ENCODE results near the gene ZNF860. TPM values are rescaled to one million over a fixed set of nuclear protein-coding genes. Genes with fewer than 3 reads are reported as not detected.

Gene ZNF860
- total RNA-seq, 4 donors from 2014 or later, result 0.12 to 0.95 (median 0.44) TPM

DNA sequence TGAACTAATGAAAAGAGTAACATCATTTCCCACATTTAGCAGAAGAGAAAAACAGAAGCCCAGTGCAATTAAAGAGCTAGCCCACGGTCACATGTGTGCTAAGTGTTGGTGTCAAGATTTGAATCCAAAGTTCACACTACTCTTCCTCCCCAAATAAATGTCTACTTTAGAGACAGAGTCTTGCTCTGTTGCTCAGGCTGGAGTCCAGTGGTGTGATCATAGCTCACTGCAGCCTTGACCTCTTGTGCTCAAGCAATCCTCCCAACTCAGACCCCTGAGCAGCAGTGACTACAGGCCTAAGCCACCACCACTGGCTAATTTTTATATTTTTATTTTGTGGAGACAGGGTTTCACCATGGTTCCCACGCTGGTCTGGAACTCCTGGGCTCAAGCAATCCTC lies 5.2 kb upstream of the ZNF860 start:
- DNase-seq (ENCODE audit: low spot score), result no peak

DNA sequence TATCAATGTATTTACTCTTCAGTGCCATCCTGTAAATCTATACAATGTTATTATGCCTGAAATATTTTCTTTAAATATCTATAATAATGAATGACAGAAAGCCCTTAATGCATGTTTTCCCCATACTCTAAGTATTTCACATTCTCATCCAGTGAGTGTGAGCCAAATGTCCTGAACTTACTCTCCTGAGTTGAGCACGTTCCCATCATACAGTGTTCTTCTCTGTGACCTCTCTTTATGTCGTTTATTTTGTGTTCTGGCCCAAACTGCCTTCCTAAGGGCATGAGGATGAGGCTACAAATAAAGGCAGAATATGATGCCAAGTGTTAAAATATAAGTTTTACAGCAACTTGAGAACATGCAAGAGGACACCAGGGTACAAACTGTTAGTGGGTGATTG lies 3.8 kb upstream of the ZNF860 start:
- TF ChIP-seq, protein P1, sequence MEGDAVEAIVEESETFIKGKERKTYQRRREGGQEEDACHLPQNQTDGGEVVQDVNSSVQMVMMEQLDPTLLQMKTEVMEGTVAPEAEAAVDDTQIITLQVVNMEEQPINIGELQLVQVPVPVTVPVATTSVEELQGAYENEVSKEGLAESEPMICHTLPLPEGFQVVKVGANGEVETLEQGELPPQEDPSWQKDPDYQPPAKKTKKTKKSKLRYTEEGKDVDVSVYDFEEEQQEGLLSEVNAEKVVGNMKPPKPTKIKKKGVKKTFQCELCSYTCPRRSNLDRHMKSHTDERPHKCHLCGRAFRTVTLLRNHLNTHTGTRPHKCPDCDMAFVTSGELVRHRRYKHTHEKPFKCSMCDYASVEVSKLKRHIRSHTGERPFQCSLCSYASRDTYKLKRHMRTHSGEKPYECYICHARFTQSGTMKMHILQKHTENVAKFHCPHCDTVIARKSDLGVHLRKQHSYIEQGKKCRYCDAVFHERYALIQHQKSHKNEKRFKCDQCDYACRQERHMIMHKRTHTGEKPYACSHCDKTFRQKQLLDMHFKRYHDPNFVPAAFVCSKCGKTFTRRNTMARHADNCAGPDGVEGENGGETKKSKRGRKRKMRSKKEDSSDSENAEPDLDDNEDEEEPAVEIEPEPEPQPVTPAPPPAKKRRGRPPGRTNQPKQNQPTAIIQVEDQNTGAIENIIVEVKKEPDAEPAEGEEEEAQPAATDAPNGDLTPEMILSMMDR (IDR thresholded peaks at IDR 0.05), result no peak
- no peak for ATAC-seq (ENCODE audit: low FRiP score)
- DNase-seq (ENCODE audit: low spot score), result no peak

More for the DNA sequence above, 5.2 kb upstream of the ZNF860 start:
- ATAC-seq (ENCODE audit: low FRiP score), result no peak
- TF ChIP-seq, protein P1 (IDR thresholded peaks at IDR 0.05), result no peak

- TF ChIP-seq, protein P1 (IDR thresholded peaks at IDR 0.05), result no peak
- DNase-seq (ENCODE audit: low spot score) (no peak), ATAC-seq (ENCODE audit: low FRiP score) (no peak)
These were observed 3.0 kb upstream of the ZNF860 start for GRCh38 chr3:31978553-31978952.

- ATAC-seq (ENCODE audit: low FRiP score), result no peak
- TF ChIP-seq, protein P1 (IDR thresholded peaks at IDR 0.05), result no peak
These were observed 2.4 kb upstream of the ZNF860 start for GRCh38 chr3:31979001-31979697.

DNA sequence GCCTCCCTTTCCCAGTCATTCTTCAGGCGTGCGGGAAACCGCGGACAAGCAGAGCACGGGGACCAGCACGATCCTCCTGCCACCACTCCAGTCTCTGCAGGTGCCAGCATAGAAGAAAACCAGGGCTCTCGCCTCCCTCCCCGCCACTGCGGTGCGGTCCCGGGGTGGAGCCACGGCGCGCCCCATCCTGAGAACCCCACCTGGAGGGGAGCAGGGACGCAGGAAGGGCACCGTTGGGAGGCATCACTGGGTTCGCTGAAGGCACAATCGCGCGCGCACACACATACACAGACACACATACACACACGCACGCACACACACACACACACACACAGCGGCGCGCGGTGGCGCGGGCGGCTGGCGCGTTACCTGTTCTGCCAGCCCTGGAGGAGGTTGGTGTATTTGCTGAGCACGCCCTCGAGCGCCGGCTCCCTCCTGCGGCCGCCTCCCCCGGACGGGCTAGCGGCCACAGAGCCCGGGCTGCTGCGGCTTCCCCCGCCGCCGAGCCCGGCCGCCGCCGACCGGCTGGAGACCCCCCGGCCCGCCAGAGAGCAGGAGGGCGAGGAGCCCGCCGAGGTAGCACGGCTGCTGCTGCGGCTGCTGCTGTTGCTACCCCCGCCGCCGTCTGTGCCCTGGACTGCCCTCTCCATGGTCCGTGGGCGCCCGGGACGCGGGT lies 882 bp upstream of the ZNF860 start:
- ATAC-seq (ENCODE audit: low FRiP score), result peak; percentile 68
- TF ChIP-seq, protein P1 (IDR thresholded peaks at IDR 0.05), result no peak
- no peak for DNase-seq (ENCODE audit: low spot score)

More at GRCh38 chr3:31979001-31979697, 2.4 kb upstream of the ZNF860 start:
- DNase-seq (ENCODE audit: low spot score), result no peak

- ATAC-seq (ENCODE audit: low FRiP score) (no peak), DNase-seq (ENCODE audit: low spot score) (no peak)
- TF ChIP-seq, protein P1 (IDR thresholded peaks at IDR 0.05), result no peak
These were observed 2.8 kb downstream of the ZNF860 start for GRCh38 chr3:31984321-31984720.

- ATAC-seq (ENCODE audit: low FRiP score), result no peak
- TF ChIP-seq, protein P1 (IDR thresholded peaks at IDR 0.05), result no peak
- no peak for DNase-seq (ENCODE audit: low spot score)
These were observed 4.3 kb downstream of the ZNF860 start for GRCh38 chr3:31985831-31986230.

Measured in omental fat pad (tissue), 4 donors.